HEK293 (cell line): ENCODE data around the gene TRIM40.
"Not testable (repeated sequence)": the region's sequence is repeated elsewhere in the genome, so short reads cannot be mapped to it uniquely, and the experiment has no call there.

ENCODE experiments used
- CTCF ChIA-PET: fragments of 350-600 bp; formaldehyde crosslinking; extraction: SDS; loops from one replicate; lab custom pipeline; 2021; ENCODE audit warnings: antibody characterized with exemption; lab: Yijun Ruan, JAX
- POLR2A ChIA-PET: fragments of 300-600 bp; formaldehyde crosslinking; extraction: SDS; loops from one replicate; lab custom pipeline; 2020; ENCODE audit warnings: antibody characterized with exemption, inconsistent platforms; lab: Yijun Ruan, JAX
- H3K27ac ChIP-seq: fragments of 200-500 bp; sonication (Bioruptor generic); 2 replicates; pipeline ENCODE4 v1.5.1; 2014; ENCODE audit warnings: low read depth, low read length, control low read depth, inconsistent platforms; ENCODE audit errors: extremely low read depth
- H3K36me3 ChIP-seq, 2 experiments: fragments of 200-500 bp in 1 of 2; sonication (Bioruptor generic) in 1 of 2; 1 replicate in 1 of 2; 2 replicates in 1 of 2; pipeline ENCODE4 v1.5.1; 2014 to 2017; ENCODE audit warnings: inconsistent platforms in 2 of 2, low read length in 2 of 2; ENCODE audit not compliant: control insufficient read depth in 2 of 2, insufficient read depth in 1 of 2
- H3K4me1 ChIP-seq: fragments of 200-500 bp; sonication (Bioruptor generic); 2 replicates; pipeline ENCODE4 v1.5.1; 2014; ENCODE audit warnings: mild to moderate bottlenecking, low read length, inconsistent platforms; ENCODE audit not compliant: control insufficient read depth, insufficient read depth
- H3K4me3 ChIP-seq: 2 replicates; pipeline ENCODE4 v1.5.1; 2011; ENCODE audit warnings: low read depth, mild to moderate bottlenecking, control low read depth, low read length, moderate library complexity
- H3K9me3 ChIP-seq: fragments of 200-500 bp; sonication (Bioruptor generic); 2 replicates; pipeline ENCODE4 v1.5.1; 2014; ENCODE audit warnings: low read depth, low read length, inconsistent platforms; ENCODE audit not compliant: control insufficient read depth, insufficient read depth
- KLF8 ChIP-seq: fragments of 450-650 bp; formaldehyde crosslinking; IDR thresholded peaks from 2 replicates; pipeline ENCODE4 v1.5.1; 2016; ENCODE audit warnings: missing biosample characterization, missing genetic modification characterization
- ZFP69B ChIP-seq: fragments of 450-650 bp; formaldehyde crosslinking; IDR thresholded peaks from 2 replicates; pipeline ENCODE4 v1.5.1; 2016; ENCODE audit warnings: missing biosample characterization, missing genetic modification characterization
- ZNF146 ChIP-seq: fragments of 450-650 bp; formaldehyde crosslinking; IDR thresholded peaks from 2 replicates; pipeline ENCODE4 v1.5.1; 2016; ENCODE audit warnings: missing biosample characterization, missing genetic modification characterization
- ZNF175 ChIP-seq: fragments of 450-650 bp; formaldehyde crosslinking; IDR thresholded peaks from 2 replicates; pipeline ENCODE4 v1.5.1; 2016; ENCODE audit warnings: missing biosample characterization, missing genetic modification characterization
- ZNF530 ChIP-seq: fragments of 450-650 bp; formaldehyde crosslinking; IDR thresholded peaks from 2 replicates; pipeline ENCODE4 v1.5.1; 2016; ENCODE audit warnings: low read depth, missing biosample characterization, missing genetic modification characterization
- ZNF660 ChIP-seq: fragments of 450-650 bp; IDR thresholded peaks from 2 replicates; pipeline ENCODE4 v1.5.1; 2018; ENCODE audit warnings: missing biosample characterization, mild to moderate bottlenecking, missing genetic modification characterization
- ZNF707 ChIP-seq: fragments of 450-650 bp; formaldehyde crosslinking; IDR thresholded peaks from 2 replicates; pipeline ENCODE4 v1.5.1; 2016; ENCODE audit warnings: missing biosample characterization, missing genetic modification characterization
- TF ChIP-seq, protein P1 (sequence below): fragments of 450-650 bp; formaldehyde crosslinking; IDR thresholded peaks from 2 replicates; pipeline ENCODE4 v1.5.1; 2017; ENCODE audit warnings: missing biosample characterization, missing genetic modification characterization
- TF ChIP-seq, protein P2 (sequence below): fragments of 450-650 bp; formaldehyde crosslinking; IDR thresholded peaks from 2 replicates; pipeline ENCODE4 v1.5.1; 2016; ENCODE audit warnings: missing biosample characterization, missing genetic modification characterization, borderline replicate concordance
- TF ChIP-seq, protein P3 (sequence below): fragments of 450-650 bp; formaldehyde crosslinking; IDR thresholded peaks from 2 replicates; pipeline ENCODE4 v1.5.1; 2016; ENCODE audit warnings: missing biosample characterization, missing genetic modification characterization, borderline replicate concordance

Gene TRIM40

DNA sequence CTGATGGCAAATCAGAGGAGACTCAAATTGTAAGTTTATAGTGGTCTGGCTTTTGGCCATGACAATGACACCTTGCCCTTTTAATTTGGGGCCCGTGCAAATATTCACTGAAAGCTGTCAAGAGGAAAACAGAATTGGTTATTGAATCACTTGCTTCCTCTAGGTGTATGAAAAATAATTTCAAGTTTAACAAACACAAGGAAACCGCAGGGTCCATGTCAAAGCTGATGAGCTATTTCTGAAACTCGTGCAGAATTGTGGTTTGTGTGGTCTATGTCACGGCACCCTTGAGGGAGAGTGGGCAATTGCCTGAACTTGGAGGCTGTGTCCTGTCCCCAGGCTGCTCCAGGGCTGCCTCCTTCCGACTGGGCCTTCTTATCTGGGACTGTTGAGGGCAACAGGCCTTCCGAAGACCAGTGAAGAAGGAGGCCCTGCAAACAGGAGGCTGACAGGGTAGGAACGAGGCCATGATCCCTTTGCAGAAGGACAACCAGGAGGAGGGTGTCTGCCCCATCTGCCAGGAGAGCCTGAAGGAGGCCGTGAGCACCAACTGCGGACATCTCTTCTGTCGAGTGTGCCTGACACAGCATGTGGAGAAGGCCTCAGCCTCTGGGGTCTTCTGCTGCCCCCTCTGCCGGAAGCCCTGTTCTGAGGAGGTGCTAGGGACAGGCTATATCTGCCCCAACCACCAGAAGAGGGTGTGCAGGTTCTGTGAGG, 788 bp downstream of the TRIM40 start:
- H3K9me3 ChIP-seq: no peaks in the 10 kb centered on the region
- no peaks in the 10 kb centered on the region for H3K36me3 ChIP-seq
- H3K4me1 ChIP-seq: no peaks in the 10 kb centered on the region
- TF ChIP-seq ZNF707 (tag by site-specific recombination): peak; percentile 72
- TF ChIP-seq, protein P1, sequence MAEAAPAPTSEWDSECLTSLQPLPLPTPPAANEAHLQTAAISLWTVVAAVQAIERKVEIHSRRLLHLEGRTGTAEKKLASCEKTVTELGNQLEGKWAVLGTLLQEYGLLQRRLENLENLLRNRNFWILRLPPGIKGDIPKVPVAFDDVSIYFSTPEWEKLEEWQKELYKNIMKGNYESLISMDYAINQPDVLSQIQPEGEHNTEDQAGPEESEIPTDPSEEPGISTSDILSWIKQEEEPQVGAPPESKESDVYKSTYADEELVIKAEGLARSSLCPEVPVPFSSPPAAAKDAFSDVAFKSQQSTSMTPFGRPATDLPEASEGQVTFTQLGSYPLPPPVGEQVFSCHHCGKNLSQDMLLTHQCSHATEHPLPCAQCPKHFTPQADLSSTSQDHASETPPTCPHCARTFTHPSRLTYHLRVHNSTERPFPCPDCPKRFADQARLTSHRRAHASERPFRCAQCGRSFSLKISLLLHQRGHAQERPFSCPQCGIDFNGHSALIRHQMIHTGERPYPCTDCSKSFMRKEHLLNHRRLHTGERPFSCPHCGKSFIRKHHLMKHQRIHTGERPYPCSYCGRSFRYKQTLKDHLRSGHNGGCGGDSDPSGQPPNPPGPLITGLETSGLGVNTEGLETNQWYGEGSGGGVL (tag by site-specific recombination): no peak
- TF ChIP-seq ZFP69B: no peak
- no peak for TF ChIP-seq ZNF175 (tag by site-specific recombination)
- TF ChIP-seq ZNF530 (tag by site-specific recombination): no peak
- TF ChIP-seq, protein P2, sequence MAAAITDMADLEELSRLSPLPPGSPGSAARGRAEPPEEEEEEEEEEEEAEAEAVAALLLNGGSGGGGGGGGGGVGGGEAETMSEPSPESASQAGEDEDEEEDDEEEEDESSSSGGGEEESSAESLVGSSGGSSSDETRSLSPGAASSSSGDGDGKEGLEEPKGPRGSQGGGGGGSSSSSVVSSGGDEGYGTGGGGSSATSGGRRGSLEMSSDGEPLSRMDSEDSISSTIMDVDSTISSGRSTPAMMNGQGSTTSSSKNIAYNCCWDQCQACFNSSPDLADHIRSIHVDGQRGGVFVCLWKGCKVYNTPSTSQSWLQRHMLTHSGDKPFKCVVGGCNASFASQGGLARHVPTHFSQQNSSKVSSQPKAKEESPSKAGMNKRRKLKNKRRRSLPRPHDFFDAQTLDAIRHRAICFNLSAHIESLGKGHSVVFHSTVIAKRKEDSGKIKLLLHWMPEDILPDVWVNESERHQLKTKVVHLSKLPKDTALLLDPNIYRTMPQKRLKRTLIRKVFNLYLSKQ (tag by site-specific recombination): no peak
- TF ChIP-seq, protein P3, sequence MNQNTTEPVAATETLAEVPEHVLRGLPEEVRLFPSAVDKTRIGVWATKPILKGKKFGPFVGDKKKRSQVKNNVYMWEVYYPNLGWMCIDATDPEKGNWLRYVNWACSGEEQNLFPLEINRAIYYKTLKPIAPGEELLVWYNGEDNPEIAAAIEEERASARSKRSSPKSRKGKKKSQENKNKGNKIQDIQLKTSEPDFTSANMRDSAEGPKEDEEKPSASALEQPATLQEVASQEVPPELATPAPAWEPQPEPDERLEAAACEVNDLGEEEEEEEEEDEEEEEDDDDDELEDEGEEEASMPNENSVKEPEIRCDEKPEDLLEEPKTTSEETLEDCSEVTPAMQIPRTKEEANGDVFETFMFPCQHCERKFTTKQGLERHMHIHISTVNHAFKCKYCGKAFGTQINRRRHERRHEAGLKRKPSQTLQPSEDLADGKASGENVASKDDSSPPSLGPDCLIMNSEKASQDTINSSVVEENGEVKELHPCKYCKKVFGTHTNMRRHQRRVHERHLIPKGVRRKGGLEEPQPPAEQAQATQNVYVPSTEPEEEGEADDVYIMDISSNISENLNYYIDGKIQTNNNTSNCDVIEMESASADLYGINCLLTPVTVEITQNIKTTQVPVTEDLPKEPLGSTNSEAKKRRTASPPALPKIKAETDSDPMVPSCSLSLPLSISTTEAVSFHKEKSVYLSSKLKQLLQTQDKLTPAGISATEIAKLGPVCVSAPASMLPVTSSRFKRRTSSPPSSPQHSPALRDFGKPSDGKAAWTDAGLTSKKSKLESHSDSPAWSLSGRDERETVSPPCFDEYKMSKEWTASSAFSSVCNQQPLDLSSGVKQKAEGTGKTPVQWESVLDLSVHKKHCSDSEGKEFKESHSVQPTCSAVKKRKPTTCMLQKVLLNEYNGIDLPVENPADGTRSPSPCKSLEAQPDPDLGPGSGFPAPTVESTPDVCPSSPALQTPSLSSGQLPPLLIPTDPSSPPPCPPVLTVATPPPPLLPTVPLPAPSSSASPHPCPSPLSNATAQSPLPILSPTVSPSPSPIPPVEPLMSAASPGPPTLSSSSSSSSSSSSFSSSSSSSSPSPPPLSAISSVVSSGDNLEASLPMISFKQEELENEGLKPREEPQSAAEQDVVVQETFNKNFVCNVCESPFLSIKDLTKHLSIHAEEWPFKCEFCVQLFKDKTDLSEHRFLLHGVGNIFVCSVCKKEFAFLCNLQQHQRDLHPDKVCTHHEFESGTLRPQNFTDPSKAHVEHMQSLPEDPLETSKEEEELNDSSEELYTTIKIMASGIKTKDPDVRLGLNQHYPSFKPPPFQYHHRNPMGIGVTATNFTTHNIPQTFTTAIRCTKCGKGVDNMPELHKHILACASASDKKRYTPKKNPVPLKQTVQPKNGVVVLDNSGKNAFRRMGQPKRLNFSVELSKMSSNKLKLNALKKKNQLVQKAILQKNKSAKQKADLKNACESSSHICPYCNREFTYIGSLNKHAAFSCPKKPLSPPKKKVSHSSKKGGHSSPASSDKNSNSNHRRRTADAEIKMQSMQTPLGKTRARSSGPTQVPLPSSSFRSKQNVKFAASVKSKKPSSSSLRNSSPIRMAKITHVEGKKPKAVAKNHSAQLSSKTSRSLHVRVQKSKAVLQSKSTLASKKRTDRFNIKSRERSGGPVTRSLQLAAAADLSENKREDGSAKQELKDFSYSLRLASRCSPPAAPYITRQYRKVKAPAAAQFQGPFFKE (tag by site-specific recombination): no peak
- ChIA-PET CTCF (interaction anchor here (1.2 to 8.4 kb wide), 2 partner anchors 14 to 32 kb away, joined by 6 to 200 read pairs; no protein-coding TSS in a partner anchor), POLR2A (no interaction called here)
- no peak overlapping the region for H3K27ac ChIP-seq
- no peak overlapping the region for H3K4me3 ChIP-seq

DNA sequence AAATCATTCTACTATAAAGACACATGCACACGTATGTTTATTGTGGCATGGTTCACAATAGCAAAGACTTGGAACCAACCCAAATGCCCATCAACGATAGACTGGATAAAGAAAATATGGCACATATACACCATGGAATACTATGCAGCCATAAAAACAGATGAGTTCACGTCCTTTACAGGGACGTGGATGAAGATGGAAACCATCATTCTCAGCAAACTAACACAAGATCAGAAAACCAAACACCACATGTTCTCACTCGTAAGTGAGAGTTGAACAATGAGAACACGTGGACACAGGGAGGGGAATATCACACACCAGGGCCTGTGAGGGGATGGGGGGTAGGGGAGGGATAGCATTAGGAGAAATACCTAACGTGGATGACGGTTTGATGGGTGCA, 4.3 kb downstream of the TRIM40 start:
- H3K4me3 ChIP-seq, H3K36me3 ChIP-seq, H3K9me3 ChIP-seq, H3K4me1 ChIP-seq, POLR2A ChIA-PET: not testable (repeated sequence)
- CTCF ChIA-PET: interaction anchor here (9.3 kb wide), 1 partner anchor 9 kb away, joined by 126 read pairs; no protein-coding TSS in a partner anchor
- TF ChIP-seq ZNF146: peak; percentile 84
- TF ChIP-seq, all 188 proteins: peak for 1; not testable (repeated sequence) for 187
- not testable (repeated sequence) for H3K27ac ChIP-seq

DNA sequence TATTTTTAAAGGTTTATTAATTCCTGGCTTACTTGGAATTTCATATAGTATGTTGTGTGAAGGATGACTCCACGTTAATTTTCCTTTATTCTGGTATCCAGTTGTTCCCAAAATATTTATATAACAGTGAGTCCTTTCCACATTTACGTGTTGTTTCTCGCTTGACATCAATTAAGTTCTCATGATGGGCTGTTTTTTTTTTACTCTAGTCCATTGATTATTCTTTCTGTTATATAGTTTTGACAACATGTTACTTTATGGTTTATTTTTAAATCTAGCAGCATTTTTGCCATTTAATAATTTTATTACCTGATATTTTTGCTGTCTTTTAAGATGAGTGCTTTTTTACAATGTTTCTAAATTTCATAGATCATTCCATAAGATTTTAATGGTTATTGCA, 6.7 kb downstream of the TRIM40 start:
- ChIA-PET CTCF (interaction anchor here (0.7 to 9.3 kb wide), 2 partner anchors 12 to 156 kb away, joined by 3 to 126 read pairs; no protein-coding TSS in a partner anchor), POLR2A (no interaction called here)
- H3K9me3 ChIP-seq: no peaks in the 10 kb centered on the region
- TF ChIP-seq ZNF660 (peak; percentile 96), KLF8 (tag by site-specific recombination) (no peak)
- H3K27ac ChIP-seq: no peak overlapping the region
- H3K4me3 ChIP-seq: no peak overlapping the region
- H3K4me1 ChIP-seq: peaks cover 2% of the 10 kb centered on the region; the same call in 1 of the 2 replicates
- H3K36me3 ChIP-seq: no peaks in the 10 kb centered on the region
